GM12892 (cell line): ENCODE measurements around the gene SLC4A8.

ENCODE experiments used
- DNase-seq: peaks from one replicate; pipeline ENCODE4 v3.0.0; 2011; ENCODE audit not compliant: insufficient read length
- FAIRE-seq: peaks from 2 replicates; lab custom pipeline; 2011; peaks lifted over from hg19 to GRCh38; lab: Jason Lieb, UNC
- POLR2A ChIP-seq: IDR thresholded peaks from 2 replicates; pipeline ENCODE4 v1.6.1; 2011; ENCODE audit warnings: low read depth, low read length, control low read depth
- POLR2AphosphoS5 ChIP-seq: IDR thresholded peaks from 2 replicates; pipeline ENCODE4 v1.6.1; 2011; ENCODE audit warnings: low read depth, low read length, control low read depth
- TAF1 ChIP-seq: IDR thresholded peaks from 2 replicates; pipeline ENCODE4 v1.6.1; 2011; ENCODE audit warnings: low read depth, mild to moderate bottlenecking, control low read depth, low read length, borderline replicate concordance

The SLC4A8 gene

GRCh38 chr12:51533799-51534198 lies 109.2 kb downstream of the SLC4A8 start:
- TF ChIP-seq TAF1: no peak
- no peak for TF ChIP-seq POLR2A
- TF ChIP-seq POLR2AphosphoS5: no peak
- DNase-seq: no peak
- FAIRE-seq: no peak

- no peak for FAIRE-seq
- no peak for TF ChIP-seq POLR2A
- no peak for DNase-seq
Measured at GRCh38 chr12:51534216-51535074, 109.8 kb downstream of the SLC4A8 start.

GRCh38 chr12:51536159-51536558 lies 111.5 kb downstream of the SLC4A8 start:
- FAIRE-seq (no peak), DNase-seq (no peak)
- TF ChIP-seq TAF1: no peak
- TF ChIP-seq POLR2A: no peak
- no peak for TF ChIP-seq POLR2AphosphoS5

- FAIRE-seq: no peak
- no peak for DNase-seq
- no peak for TF ChIP-seq TAF1
- no peak for TF ChIP-seq POLR2A
- no peak for TF ChIP-seq POLR2AphosphoS5
Measured at GRCh38 chr12:51538149-51538548, 113.5 kb downstream of the SLC4A8 start.

GRCh38 chr12:51538599-51538998 lies 114.0 kb downstream of the SLC4A8 start:
- TF ChIP-seq TAF1 (no peak), POLR2AphosphoS5 (no peak), POLR2A (no peak)
- no peak for FAIRE-seq
- DNase-seq: no peak

- FAIRE-seq (no peak), DNase-seq (no peak)
- no peak for TF ChIP-seq POLR2AphosphoS5
- no peak for TF ChIP-seq TAF1
- TF ChIP-seq POLR2A: no peak
Measured at GRCh38 chr12:51540996-51541395, 116.4 kb downstream of the SLC4A8 start.

- FAIRE-seq: no peak
- DNase-seq: no peak
- TF ChIP-seq POLR2A: no peak
- no peak for TF ChIP-seq POLR2AphosphoS5
- TF ChIP-seq TAF1: no peak
Measured at GRCh38 chr12:51546097-51546496, 121.5 kb downstream of the SLC4A8 start.

GRCh38 chr12:51547606-51548005 lies 123.0 kb downstream of the SLC4A8 start:
- no peak for DNase-seq
- FAIRE-seq: no peak
- TF ChIP-seq TAF1: no peak

- TF ChIP-seq TAF1: no peak
- TF ChIP-seq POLR2A: no peak
- no peak for TF ChIP-seq POLR2AphosphoS5
- no peak for FAIRE-seq
- DNase-seq: no peak
Measured at GRCh38 chr12:51548241-51548640, 123.6 kb downstream of the SLC4A8 start.

GRCh38 chr12:51549637-51550036 lies 125.0 kb downstream of the SLC4A8 start:
- FAIRE-seq: no peak
- TF ChIP-seq TAF1: no peak
- TF ChIP-seq POLR2AphosphoS5: no peak
- no peak for TF ChIP-seq POLR2A

More at GRCh38 chr12:51549637-51550036, 125.0 kb downstream of the SLC4A8 start:
- DNase-seq: no peak
